ENCODE results near the gene DSCAML1. TPM values are rescaled to one million over a fixed set of nuclear protein-coding genes. Genes with fewer than 3 reads are reported as not detected.

The DSCAML1 gene
- total RNA-seq, 1 experiment from 2014 or later, result 0.90 TPM

- no peak for TF ChIP-seq E2F5 (CRISPR knock-in tag; IDR thresholded peaks at IDR 0.05)
- TF ChIP-seq OVOL2 (CRISPR knock-in tag; IDR thresholded peaks at IDR 0.05; ENCODE audit: borderline replicate concordance), result no peak
- no peak for TF ChIP-seq ZNF512 (CRISPR knock-in tag; IDR thresholded peaks at IDR 0.05; ENCODE audit: borderline replicate concordance)
- TF ChIP-seq EMX1 (CRISPR knock-in tag; IDR thresholded peaks at IDR 0.05), result no peak
Measured at GRCh38 chr11:117805045-117805444, 8.0 kb upstream of the DSCAML1 start (continued).

GRCh38 chr11:117803896-117804295 lies 6.9 kb upstream of the DSCAML1 start:
- DNase-seq (ENCODE audit: low spot score), result no peak
- POLR2A ChIA-PET, result no interaction called here
- no peak overlapping the region for H3K4me3 Mint-ChIP-seq
- H3K4me1 Mint-ChIP-seq, result no peaks in the 10 kb centered on the region
- ATAC-seq, result no peak
- peaks cover 20% of the 10 kb centered on the region for H3K27me3 Mint-ChIP-seq (ENCODE audit: low read depth)
- CTCF ChIA-PET, result interaction anchor here (1.2 kb wide), 1 partner anchor 143 kb away, joined by 6 read pairs; no protein-coding TSS in a partner anchor
- no peaks in the 10 kb centered on the region for H3K9me3 Mint-ChIP-seq
- no peaks in the 10 kb centered on the region for H3K36me3 Mint-ChIP-seq
- H3K27ac Mint-ChIP-seq, result no peak overlapping the region
- TF ChIP-seq ESRRA (CRISPR knock-in tag; IDR thresholded peaks at IDR 0.05; ENCODE audit: borderline replicate concordance) (no peak), SOX15 (CRISPR knock-in tag; IDR thresholded peaks at IDR 0.05) (no peak), EMX1 (CRISPR knock-in tag; IDR thresholded peaks at IDR 0.05) (no peak), USF1 (CRISPR knock-in tag; IDR thresholded peaks at IDR 0.05) (no peak), NFE2L1 (CRISPR knock-in tag; IDR thresholded peaks at IDR 0.05) (no peak), JUN (CRISPR knock-in tag; IDR thresholded peaks at IDR 0.05) (no peak), GABPB1 (CRISPR knock-in tag; IDR thresholded peaks at IDR 0.05) (no peak), ATF1 (CRISPR knock-in tag; IDR thresholded peaks at IDR 0.05) (no peak), FOXJ3 (CRISPR knock-in tag; IDR thresholded peaks at IDR 0.05; ENCODE audit: borderline replicate concordance) (no peak), MLX (CRISPR knock-in tag; IDR thresholded peaks at IDR 0.05) (no peak), ZSCAN18 (CRISPR knock-in tag; IDR thresholded peaks at IDR 0.05) (no peak), TEAD1 (CRISPR knock-in tag; IDR thresholded peaks at IDR 0.05) (no peak), ZMAT4 (CRISPR knock-in tag; IDR thresholded peaks at IDR 0.05) (no peak), E2F1 (CRISPR knock-in tag; IDR thresholded peaks at IDR 0.05) (no peak)

GRCh38 chr11:117799634-117800033 lies 2.6 kb upstream of the DSCAML1 start:
- Mint-ChIP-seq H3K27me3 (ENCODE audit: low read depth) (peaks cover 53% of the 10 kb centered on the region), H3K4me1 (peaks cover 12% of the 10 kb centered on the region), H3K4me3 (no peak overlapping the region), H3K36me3 (no peaks in the 10 kb centered on the region), H3K27ac (no peak overlapping the region), H3K9me3 (no peaks in the 10 kb centered on the region)
- ChIA-PET CTCF (interaction anchor here (1.6 to 3.4 kb wide), 4 partner anchors 9 to 373 kb away, joined by 4 to 23 read pairs (median 8); no protein-coding TSS in a partner anchor), POLR2A (no interaction called here)
- ATAC-seq (no peak), DNase-seq (ENCODE audit: low spot score) (no peak)
- TF ChIP-seq AFF4 (CRISPR knock-in tag; IDR thresholded peaks at IDR 0.05; ENCODE audit: borderline replicate concordance) (no peak), TP53 (CRISPR knock-in tag; IDR thresholded peaks at IDR 0.05) (no peak), GABPB1 (CRISPR knock-in tag; IDR thresholded peaks at IDR 0.05) (no peak), JUN (CRISPR knock-in tag; IDR thresholded peaks at IDR 0.05) (no peak), ATF6 (CRISPR knock-in tag; IDR thresholded peaks at IDR 0.05) (no peak), ZNF317 (CRISPR knock-in tag; IDR thresholded peaks at IDR 0.05; ENCODE audit: borderline replicate concordance, low read depth) (no peak), ESRRA (CRISPR knock-in tag; IDR thresholded peaks at IDR 0.05; ENCODE audit: borderline replicate concordance) (no peak)
